K562 (cell line): Measurements from ENCODE around the gene MPV17L2. TPM values are rescaled to one million over a fixed set of nuclear protein-coding genes. Genes with fewer than 3 reads are reported as not detected.
A peak's percentile ranks its signal among the peaks of the same experiment; 100 is the strongest.

Experiments used
- ARID4B ChIP-seq: sonication (generic); formaldehyde crosslinking; IDR thresholded peaks from 2 replicates; pipeline ENCODE4 v1.8.0; 2022; ENCODE audit warnings: mild to moderate bottlenecking, missing genetic modification reagents
- ATF7 ChIP-seq: fragments of 450-650 bp; IDR thresholded peaks from 2 replicates; pipeline ENCODE4 v1.7.1; 2014; ENCODE audit warnings: mild to moderate bottlenecking, moderate library complexity
- CLOCK ChIP-seq: fragments of 250-450 bp; sonication (Bioruptor Pico); IDR thresholded peaks from 2 replicates; pipeline ENCODE4 v1.4.0; 2020; ENCODE audit warnings: mild to moderate bottlenecking, moderate library complexity, borderline replicate concordance
- CSDE1 ChIP-seq, 2 experiments: fragments of 450-650 bp; IDR thresholded peaks; 2 replicates each; pipeline ENCODE4 v1.6.1; 2016; ENCODE audit warnings: mild to moderate bottlenecking in 1 of 2
- FOXK1 ChIP-seq: sonication (generic); formaldehyde crosslinking; IDR thresholded peaks from 2 replicates; pipeline ENCODE4 v1.8.0; 2022; ENCODE audit warnings: missing genetic modification reagents, mild to moderate bottlenecking, borderline replicate concordance
- MAX ChIP-seq: sonication (generic); formaldehyde crosslinking; IDR thresholded peaks from 2 replicates; pipeline ENCODE4 v1.9.0; 2022; ENCODE audit warnings: mild to moderate bottlenecking, missing genetic modification reagents
- PRPF4 ChIP-seq: fragments of 200-400 bp; formaldehyde crosslinking; IDR thresholded peaks from one replicate; pipeline ENCODE4 v1.6.1; 2017; ENCODE audit warnings: low read length, low read depth, mild to moderate bottlenecking; ENCODE audit not compliant: insufficient read depth, poor library complexity, severe bottlenecking
- ZBTB9 ChIP-seq: fragments of 450-650 bp; formaldehyde crosslinking; IDR thresholded peaks from 2 replicates; pipeline ENCODE4 v1.4.0; 2020; ENCODE audit warnings: mild to moderate bottlenecking, moderate library complexity
- ZNF282 ChIP-seq: sonication (generic); formaldehyde crosslinking; IDR thresholded peaks from 2 replicates; pipeline ENCODE4 v1.8.1; 2023; ENCODE audit warnings: missing genetic modification reagents
- ZNF407 ChIP-seq: fragments of 450-650 bp; IDR thresholded peaks from 2 replicates; pipeline ENCODE4 v1.6.1; 2016; ENCODE audit warnings: low read depth
- ZNF778 ChIP-seq: fragments of 450-650 bp; formaldehyde crosslinking; IDR thresholded peaks from 2 replicates; pipeline ENCODE4 v1.4.0; 2020; ENCODE audit warnings: mild to moderate bottlenecking, moderate library complexity
- polyA plus RNA-seq, 8 experiments: library from polyadenylated mRNA; depleted of rRNA in 4 of 8; stranded (reverse) in 5 of 8; unstranded in 3 of 8; fragments of >200 nt; fragmentation: Nextera tagmentation in 2 of 8; fragmentation: Illumina TruSeq in 1 of 8; extraction: Ambion mirVana in 2 of 8; extraction: Trizol in 1 of 8; gene quantifications; 2 replicates each; pipeline versions ENCODE4 v1.2.1 to v1.2.3, GENCODE V29; 2011 to 2014; ENCODE audit warnings: inconsistent platforms in 1 of 8, missing spikeins in 1 of 8
- total RNA-seq, 7 experiments: library from RNA; depleted of rRNA in 6 of 7; stranded (reverse); fragments of >200 nt in 6 of 7; fragmentation: Illumina TruSeq in 2 of 7; extraction: Trizol in 2 of 7; gene quantifications; 2 replicates each; pipeline versions ENCODE4 v1.2.1 to v1.2.3, GENCODE V29; 2011 to 2021; ENCODE audit warnings: low replicate concordance in 1 of 7

The MPV17L2 gene
- total and polyA plus RNA-seq, 9 of the 15 experiments (the other 6 are each of a cell fraction or from before 2014, with no cell fraction given), result 10.6 to 60.2 (median 28.5) TPM

- TF ChIP-seq ZNF407, result peak; percentile 72
- TF ChIP-seq ATF7, result no peak
- TF ChIP-seq ARID4B (CRISPR knock-in tag), result peak; percentile 95
- no peak for TF ChIP-seq PRPF4
- no peak for TF ChIP-seq ZNF282 (CRISPR knock-in tag)
- 0 out of 2 replicates have a peak, but pooled peaks have one; percentile 75 for TF ChIP-seq FOXK1 (CRISPR knock-in tag)
- TF ChIP-seq MAX (CRISPR knock-in tag), result peak; percentile 95
- TF ChIP-seq CLOCK (CRISPR knock-in tag), result no peak
- TF ChIP-seq CSDE1 (IDR thresholded peaks at IDR 0.05), result no peak
- TF ChIP-seq ZNF778 (CRISPR knock-in tag), result no peak
- TF ChIP-seq ZBTB9, result no peak
Measured at GRCh38 chr19:18239303-18239702, 46.3 kb downstream of the MPV17L2 start (continued).
